ENCODE results near the gene CXXC5.

DNA sequence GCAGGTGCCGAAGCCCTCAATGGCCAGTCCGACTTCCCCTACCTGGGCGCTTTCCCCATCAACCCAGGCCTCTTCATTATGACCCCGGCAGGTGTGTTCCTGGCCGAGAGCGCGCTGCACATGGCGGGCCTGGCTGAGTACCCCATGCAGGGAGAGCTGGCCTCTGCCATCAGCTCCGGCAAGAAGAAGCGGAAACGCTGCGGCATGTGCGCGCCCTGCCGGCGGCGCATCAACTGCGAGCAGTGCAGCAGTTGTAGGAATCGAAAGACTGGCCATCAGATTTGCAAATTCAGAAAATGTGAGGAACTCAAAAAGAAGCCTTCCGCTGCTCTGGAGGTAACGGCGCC is 32.9 kb downstream of the CXXC5 start:
- TF ChIP-seq ZNF23 (CRISPR knock-in tag; IDR thresholded peaks at IDR 0.05) = no peak
- TF ChIP-seq BCOR (IDR thresholded peaks at IDR 0.05) = no peak
- no peak for TF ChIP-seq ILK (tag; IDR thresholded peaks at IDR 0.05; ENCODE audit: borderline replicate concordance, low read depth)
- TF ChIP-seq, protein P1, sequence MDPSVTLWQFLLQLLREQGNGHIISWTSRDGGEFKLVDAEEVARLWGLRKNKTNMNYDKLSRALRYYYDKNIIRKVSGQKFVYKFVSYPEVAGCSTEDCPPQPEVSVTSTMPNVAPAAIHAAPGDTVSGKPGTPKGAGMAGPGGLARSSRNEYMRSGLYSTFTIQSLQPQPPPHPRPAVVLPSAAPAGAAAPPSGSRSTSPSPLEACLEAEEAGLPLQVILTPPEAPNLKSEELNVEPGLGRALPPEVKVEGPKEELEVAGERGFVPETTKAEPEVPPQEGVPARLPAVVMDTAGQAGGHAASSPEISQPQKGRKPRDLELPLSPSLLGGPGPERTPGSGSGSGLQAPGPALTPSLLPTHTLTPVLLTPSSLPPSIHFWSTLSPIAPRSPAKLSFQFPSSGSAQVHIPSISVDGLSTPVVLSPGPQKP (CRISPR knock-in tag; IDR thresholded peaks at IDR 0.05) = no peak
- no peak for TF ChIP-seq EP300 (IDR thresholded peaks at IDR 0.05; ENCODE audit: low read length)
- TF ChIP-seq, protein P2, sequence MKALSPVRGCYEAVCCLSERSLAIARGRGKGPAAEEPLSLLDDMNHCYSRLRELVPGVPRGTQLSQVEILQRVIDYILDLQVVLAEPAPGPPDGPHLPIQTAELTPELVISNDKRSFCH (CRISPR knock-in tag; IDR thresholded peaks at IDR 0.05) = no peak
- TF ChIP-seq, protein P2 (tag; IDR thresholded peaks at IDR 0.05) = no peak
- no peak for TF ChIP-seq EZH2 (IDR thresholded peaks at IDR 0.05; ENCODE audit: borderline replicate concordance, low read depth, low read length)
- no peak for TF ChIP-seq ATF4 (CRISPR knock-in tag; IDR thresholded peaks at IDR 0.05)
- TF ChIP-seq ZBTB34 (CRISPR knock-in tag; IDR thresholded peaks at IDR 0.05) = no peak
- no peak for TF ChIP-seq ZNF263 (CRISPR knock-in tag; IDR thresholded peaks at IDR 0.05; ENCODE audit: borderline replicate concordance)
- TF ChIP-seq CREB3 (tag; conservative IDR thresholded peaks at IDR 0.05; ENCODE audit: low read depth) = no peak
- TF ChIP-seq FIP1L1 (IDR thresholded peaks at IDR 0.05; ENCODE audit: low read depth, low read length, poor library complexity, severe bottlenecking) = no peak
- no peak for TF ChIP-seq HDAC1 (IDR thresholded peaks at IDR 0.05)

Measured in K562 (cell line).